Stimulated activated CD4-positive, alpha-beta T cell treated with anti-CD3 and anti-CD28 coated beads, Interleukin-1b, Interleukin-23, amount 100 ng/mL, for 24 hours (primary cell): ENCODE measurements around the gene MPPED2.

ENCODE experiments used
- DNase-seq, 4 experiments: peaks; one replicate each; pipeline ENCODE4 v3.0.0-alpha.2; 2020; ENCODE audit warnings: low read depth in 4 of 4, low spot score in 1 of 4

Gene MPPED2

GRCh38 chr11:30586251-30587144 lies at the start of gene MPPED2:
Gene MPPED2, minus strand, starts transcription at chr11:30586353. Its CDS starts 5,980 bp downstream, at chr11:30580373.
- no peak for DNase-seq

- DNase-seq = no peak
These were observed 49.3 kb upstream of the MPPED2 start for GRCh38 chr11:30635401-30635989.

GRCh38 chr11:30631148-30631547 lies 45.0 kb upstream of the MPPED2 start:
- DNase-seq = no peak

GRCh38 chr11:30619767-30620166 lies 33.6 kb upstream of the MPPED2 start:
- no peak for DNase-seq

GRCh38 chr11:30617762-30618161 lies 31.6 kb upstream of the MPPED2 start:
- no peak for DNase-seq

GRCh38 chr11:30610628-30611027 lies 24.5 kb upstream of the MPPED2 start:
- DNase-seq = no peak

GRCh38 chr11:30608534-30608933 lies 22.4 kb upstream of the MPPED2 start:
- DNase-seq = no peak

- DNase-seq = no peak
These were observed 19.0 kb upstream of the MPPED2 start for GRCh38 chr11:30605036-30605605.

- no peak for DNase-seq
These were observed 17.2 kb upstream of the MPPED2 start for GRCh38 chr11:30603357-30603756.

GRCh38 chr11:30596832-30597231 lies 10.7 kb upstream of the MPPED2 start:
- no peak for DNase-seq

GRCh38 chr11:30595934-30596333 lies 9.8 kb upstream of the MPPED2 start:
- DNase-seq = no peak

- DNase-seq = no peak
These were observed 8.7 kb upstream of the MPPED2 start for GRCh38 chr11:30594646-30595411.

- DNase-seq = no peak
These were observed 1.2 kb upstream of the MPPED2 start for GRCh38 chr11:30587269-30587812.

GRCh38 chr11:30585892-30586250 lies 282 bp downstream of the MPPED2 start:
- DNase-seq = no peak

- no peak for DNase-seq
These were observed 845 bp downstream of the MPPED2 start for GRCh38 chr11:30585125-30585891.

GRCh38 chr11:30583476-30584280 lies 2.5 kb downstream of the MPPED2 start:
- no peak for DNase-seq

- no peak for DNase-seq
These were observed 3.4 kb downstream of the MPPED2 start for GRCh38 chr11:30582726-30583125.

GRCh38 chr11:30581675-30582074 lies 4.5 kb downstream of the MPPED2 start:
- DNase-seq = no peak

- DNase-seq = no peak
These were observed 5.6 kb downstream of the MPPED2 start for GRCh38 chr11:30580573-30580972.
